ENCODE data around the gene STK32B. TPM values are rescaled to one million over a fixed set of nuclear protein-coding genes. Genes with fewer than 3 reads are reported as not detected.

STK32B gene
- total and polyA plus RNA-seq, 7 donors: 0.14 to 0.73 (median 0.52) TPM

GRCh38 chr4:5403746-5404497 lies 352.6 kb downstream of the STK32B start:
- intact Hi-C loops (cut with DNase I): no loop called here
- no peaks in the 10 kb centered on the region for H3K4me1 ChIP-seq
- no peak for TF ChIP-seq CTCF (IDR thresholded peaks at IDR 0.05)
- H3K9me3 ChIP-seq: peaks cover 4% of the 10 kb centered on the region
- 41 to 54% (median 52%) methylated on average over 7 of the region's 7 CpGs for WGBS, 3 donors
- H3K36me3 ChIP-seq (ENCODE audit: insufficient read depth in 1 of 2, low read depth in 1 of 2): no peaks in the 10 kb centered on the region
- DNase-seq: no peak
- ATAC-seq: no peak
- H3K27ac ChIP-seq: no peak overlapping the region
- no peaks in the 10 kb centered on the region for H3K27me3 ChIP-seq (ENCODE audit: insufficient read depth in 3 of 3, low read length in 2 of 3)
- no peak overlapping the region for H3K4me3 ChIP-seq

- ATAC-seq (no peak), DNase-seq (no peak)
- Histone ChIP-seq H3K36me3 (ENCODE audit: insufficient read depth in 1 of 2, low read depth in 1 of 2) (no peaks in the 10 kb centered on the region), H3K27me3 (ENCODE audit: insufficient read depth in 3 of 3, low read length in 2 of 3) (no peaks in the 10 kb centered on the region), H3K27ac (no peak overlapping the region), H3K4me3 (no peak overlapping the region), H3K9me3 (no peaks in the 10 kb centered on the region), H3K4me1 (no peaks in the 10 kb centered on the region)
- intact Hi-C loops (cut with DNase I): no loop called here
- WGBS, 3 donors: 33 to 41% (median 37%) methylated on average over 2 of the region's 2 CpGs
- TF ChIP-seq CTCF (IDR thresholded peaks at IDR 0.05): no peak
Observed at GRCh38 chr4:5409237-5409636, 358.0 kb downstream of the STK32B start.

GRCh38 chr4:5409972-5410618 lies 358.8 kb downstream of the STK32B start:
- Histone ChIP-seq H3K4me3 (no peak overlapping the region), H3K27ac (no peak overlapping the region), H3K36me3 (ENCODE audit: insufficient read depth in 1 of 2, low read depth in 1 of 2) (no peaks in the 10 kb centered on the region), H3K9me3 (no peaks in the 10 kb centered on the region), H3K4me1 (no peaks in the 10 kb centered on the region), H3K27me3 (ENCODE audit: insufficient read depth in 3 of 3, low read length in 2 of 3) (no peaks in the 10 kb centered on the region)
- TF ChIP-seq CTCF (IDR thresholded peaks at IDR 0.05): no peak
- 53 to 62% (median 57%) methylated on average over 6 of the region's 6 CpGs for WGBS, 3 donors
- DNase-seq (no peak), ATAC-seq (no peak)
- intact Hi-C loops (cut with DNase I): no loop called here

DNA sequence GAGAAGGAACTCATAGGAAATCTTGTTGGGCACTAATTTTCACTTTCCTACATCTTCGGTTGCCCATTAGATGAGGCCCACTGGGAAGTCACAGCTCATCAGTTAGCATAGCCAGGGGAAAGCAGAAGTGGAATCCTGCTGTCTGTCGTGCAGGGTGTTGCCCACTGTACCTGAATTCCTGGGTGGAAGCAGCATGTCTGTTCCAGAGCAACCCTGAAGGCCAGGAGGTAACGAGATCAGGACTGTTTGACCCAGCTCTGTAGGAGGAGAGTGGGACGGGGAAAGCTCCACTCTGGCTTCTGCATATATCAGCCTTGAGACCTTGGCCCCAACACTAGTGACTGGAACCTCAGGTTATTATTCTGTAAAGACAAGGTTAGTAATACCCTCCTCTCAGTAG lies 361.0 kb downstream of the STK32B start:
- Histone ChIP-seq H3K4me3 (no peak overlapping the region), H3K27me3 (ENCODE audit: insufficient read depth in 3 of 3, low read length in 2 of 3) (no peaks in the 10 kb centered on the region), H3K4me1 (no peaks in the 10 kb centered on the region), H3K27ac (no peak overlapping the region), H3K36me3 (ENCODE audit: insufficient read depth in 1 of 2, low read depth in 1 of 2) (no peaks in the 10 kb centered on the region), H3K9me3 (peaks cover 8% of the 10 kb centered on the region)
- TF ChIP-seq CTCF (IDR thresholded peaks at IDR 0.05): no peak
- WGBS, 3 donors: 83 to 90% (median 83%) methylated on average over 4 of the region's 4 CpGs
- no peak for DNase-seq
- ATAC-seq: no peak
- intact Hi-C loops (cut with DNase I): no loop called here

All from psoas muscle (tissue), 8 donors.